WTC11 (cell line): ENCODE data around the gene POLDIP2.

Source experiments
- ATF2 ChIP-seq: sonication (generic); formaldehyde crosslinking; IDR thresholded peaks from 2 replicates; pipeline ENCODE4 v1.8.1; 2022; ENCODE audit warnings: low read depth, missing genetic modification reagents, borderline replicate concordance
- FOXP1 ChIP-seq: sonication (generic); formaldehyde crosslinking; IDR thresholded peaks from 2 replicates; pipeline ENCODE4 v1.8.0; 2022; ENCODE audit warnings: missing genetic modification reagents, mild to moderate bottlenecking, moderate library complexity, borderline replicate concordance
- MAX ChIP-seq: sonication (generic); formaldehyde crosslinking; IDR thresholded peaks from 2 replicates; pipeline ENCODE4 v1.8.0; 2022; ENCODE audit warnings: mild to moderate bottlenecking, missing genetic modification reagents
- NFATC4 ChIP-seq: fragments of 250-450 bp; sonication (Bioruptor Pico); IDR thresholded peaks from 2 replicates; pipeline ENCODE4 v1.9.0; 2021; ENCODE audit warnings: mild to moderate bottlenecking
- NFE2L1 ChIP-seq: sonication (generic); formaldehyde crosslinking; IDR thresholded peaks from 2 replicates; pipeline ENCODE4 v1.8.1; 2023; ENCODE audit warnings: missing genetic modification reagents
- NFYB ChIP-seq: sonication (generic); formaldehyde crosslinking; conservative IDR thresholded peaks from 2 replicates; pipeline ENCODE4 v1.8.0; 2022; ENCODE audit warnings: low read depth, missing genetic modification reagents
- NR2C2 ChIP-seq: sonication (generic); formaldehyde crosslinking; IDR thresholded peaks from 2 replicates; pipeline ENCODE4 v1.8.0; 2022; ENCODE audit warnings: mild to moderate bottlenecking, missing genetic modification reagents
- SP1 ChIP-seq: sonication (generic); formaldehyde crosslinking; conservative IDR thresholded peaks from 2 replicates; pipeline ENCODE4 v1.8.1; 2022; ENCODE audit warnings: missing genetic modification reagents
- TF ChIP-seq, protein P1 (sequence below): sonication (generic); formaldehyde crosslinking; IDR thresholded peaks from 2 replicates; pipeline ENCODE4 v1.8.1; 2023; ENCODE audit warnings: mild to moderate bottlenecking, missing genetic modification reagents
- TF ChIP-seq, protein P2 (sequence below): fragments of 200-600 bp; IDR thresholded peaks from 2 replicates; pipeline ENCODE4 v1.8.0; 2022; ENCODE audit warnings: antibody characterized with exemption
- TF ChIP-seq, protein P3 (sequence below): sonication (generic); formaldehyde crosslinking; IDR thresholded peaks from 2 replicates; pipeline ENCODE4 v1.8.1; 2023; ENCODE audit warnings: mild to moderate bottlenecking, missing genetic modification reagents, borderline replicate concordance
- TF ChIP-seq, protein P4 (sequence below): sonication (generic); formaldehyde crosslinking; IDR thresholded peaks from 2 replicates; pipeline ENCODE4 v1.8.0; 2023; ENCODE audit warnings: missing genetic modification reagents

- TF ChIP-seq, protein P1, sequence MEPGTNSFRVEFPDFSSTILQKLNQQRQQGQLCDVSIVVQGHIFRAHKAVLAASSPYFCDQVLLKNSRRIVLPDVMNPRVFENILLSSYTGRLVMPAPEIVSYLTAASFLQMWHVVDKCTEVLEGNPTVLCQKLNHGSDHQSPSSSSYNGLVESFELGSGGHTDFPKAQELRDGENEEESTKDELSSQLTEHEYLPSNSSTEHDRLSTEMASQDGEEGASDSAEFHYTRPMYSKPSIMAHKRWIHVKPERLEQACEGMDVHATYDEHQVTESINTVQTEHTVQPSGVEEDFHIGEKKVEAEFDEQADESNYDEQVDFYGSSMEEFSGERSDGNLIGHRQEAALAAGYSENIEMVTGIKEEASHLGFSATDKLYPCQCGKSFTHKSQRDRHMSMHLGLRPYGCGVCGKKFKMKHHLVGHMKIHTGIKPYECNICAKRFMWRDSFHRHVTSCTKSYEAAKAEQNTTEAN (CRISPR knock-in tag): no peak
- TF ChIP-seq FOXP1 (CRISPR knock-in tag) (no peak), NFE2L1 (CRISPR knock-in tag) (no peak), SP1 (CRISPR knock-in tag) (no peak), ATF2 (no peak), MAX (CRISPR knock-in tag) (no peak), NR2C2 (CRISPR knock-in tag) (no peak), NFATC4 (CRISPR knock-in tag) (no peak), NFYB (CRISPR knock-in tag) (no peak)
- TF ChIP-seq, protein P2, sequence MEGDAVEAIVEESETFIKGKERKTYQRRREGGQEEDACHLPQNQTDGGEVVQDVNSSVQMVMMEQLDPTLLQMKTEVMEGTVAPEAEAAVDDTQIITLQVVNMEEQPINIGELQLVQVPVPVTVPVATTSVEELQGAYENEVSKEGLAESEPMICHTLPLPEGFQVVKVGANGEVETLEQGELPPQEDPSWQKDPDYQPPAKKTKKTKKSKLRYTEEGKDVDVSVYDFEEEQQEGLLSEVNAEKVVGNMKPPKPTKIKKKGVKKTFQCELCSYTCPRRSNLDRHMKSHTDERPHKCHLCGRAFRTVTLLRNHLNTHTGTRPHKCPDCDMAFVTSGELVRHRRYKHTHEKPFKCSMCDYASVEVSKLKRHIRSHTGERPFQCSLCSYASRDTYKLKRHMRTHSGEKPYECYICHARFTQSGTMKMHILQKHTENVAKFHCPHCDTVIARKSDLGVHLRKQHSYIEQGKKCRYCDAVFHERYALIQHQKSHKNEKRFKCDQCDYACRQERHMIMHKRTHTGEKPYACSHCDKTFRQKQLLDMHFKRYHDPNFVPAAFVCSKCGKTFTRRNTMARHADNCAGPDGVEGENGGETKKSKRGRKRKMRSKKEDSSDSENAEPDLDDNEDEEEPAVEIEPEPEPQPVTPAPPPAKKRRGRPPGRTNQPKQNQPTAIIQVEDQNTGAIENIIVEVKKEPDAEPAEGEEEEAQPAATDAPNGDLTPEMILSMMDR: no peak
- TF ChIP-seq, protein P3, sequence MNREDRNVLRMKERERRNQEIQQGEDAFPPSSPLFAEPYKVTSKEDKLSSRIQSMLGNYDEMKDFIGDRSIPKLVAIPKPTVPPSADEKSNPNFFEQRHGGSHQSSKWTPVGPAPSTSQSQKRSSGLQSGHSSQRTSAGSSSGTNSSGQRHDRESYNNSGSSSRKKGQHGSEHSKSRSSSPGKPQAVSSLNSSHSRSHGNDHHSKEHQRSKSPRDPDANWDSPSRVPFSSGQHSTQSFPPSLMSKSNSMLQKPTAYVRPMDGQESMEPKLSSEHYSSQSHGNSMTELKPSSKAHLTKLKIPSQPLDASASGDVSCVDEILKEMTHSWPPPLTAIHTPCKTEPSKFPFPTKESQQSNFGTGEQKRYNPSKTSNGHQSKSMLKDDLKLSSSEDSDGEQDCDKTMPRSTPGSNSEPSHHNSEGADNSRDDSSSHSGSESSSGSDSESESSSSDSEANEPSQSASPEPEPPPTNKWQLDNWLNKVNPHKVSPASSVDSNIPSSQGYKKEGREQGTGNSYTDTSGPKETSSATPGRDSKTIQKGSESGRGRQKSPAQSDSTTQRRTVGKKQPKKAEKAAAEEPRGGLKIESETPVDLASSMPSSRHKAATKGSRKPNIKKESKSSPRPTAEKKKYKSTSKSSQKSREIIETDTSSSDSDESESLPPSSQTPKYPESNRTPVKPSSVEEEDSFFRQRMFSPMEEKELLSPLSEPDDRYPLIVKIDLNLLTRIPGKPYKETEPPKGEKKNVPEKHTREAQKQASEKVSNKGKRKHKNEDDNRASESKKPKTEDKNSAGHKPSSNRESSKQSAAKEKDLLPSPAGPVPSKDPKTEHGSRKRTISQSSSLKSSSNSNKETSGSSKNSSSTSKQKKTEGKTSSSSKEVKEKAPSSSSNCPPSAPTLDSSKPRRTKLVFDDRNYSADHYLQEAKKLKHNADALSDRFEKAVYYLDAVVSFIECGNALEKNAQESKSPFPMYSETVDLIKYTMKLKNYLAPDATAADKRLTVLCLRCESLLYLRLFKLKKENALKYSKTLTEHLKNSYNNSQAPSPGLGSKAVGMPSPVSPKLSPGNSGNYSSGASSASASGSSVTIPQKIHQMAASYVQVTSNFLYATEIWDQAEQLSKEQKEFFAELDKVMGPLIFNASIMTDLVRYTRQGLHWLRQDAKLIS: no peak
- TF ChIP-seq, protein P4, sequence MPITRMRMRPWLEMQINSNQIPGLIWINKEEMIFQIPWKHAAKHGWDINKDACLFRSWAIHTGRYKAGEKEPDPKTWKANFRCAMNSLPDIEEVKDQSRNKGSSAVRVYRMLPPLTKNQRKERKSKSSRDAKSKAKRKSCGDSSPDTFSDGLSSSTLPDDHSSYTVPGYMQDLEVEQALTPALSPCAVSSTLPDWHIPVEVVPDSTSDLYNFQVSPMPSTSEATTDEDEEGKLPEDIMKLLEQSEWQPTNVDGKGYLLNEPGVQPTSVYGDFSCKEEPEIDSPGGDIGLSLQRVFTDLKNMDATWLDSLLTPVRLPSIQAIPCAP: no peak
Observed at GRCh38 chr17:28404461-28404811, 47.1 kb upstream of the POLDIP2 start.
